HG02981 (cell line): Measurements from ENCODE around the gene CLEC18C.
"Not testable (repeated sequence)": the region's sequence is repeated elsewhere in the genome, so short reads cannot be mapped to it uniquely, and the experiment has no call there.

ENCODE experiments used
- ATAC-seq: cut with Tn5 transposase; IDR thresholded peaks from one replicate; pipeline ENCODE4 v1.9.1; 2021; ENCODE audit warnings: mild to moderate bottlenecking, moderate library complexity; ENCODE audit not compliant: unreplicated experiment

The CLEC18C gene

GRCh38 chr16:70159355-70160348 lies 13.9 kb upstream of the CLEC18C start:
- ATAC-seq, result no peak

- ATAC-seq, result no peak
Measured at GRCh38 chr16:70160388-70160787, 13.2 kb upstream of the CLEC18C start.

GRCh38 chr16:70160821-70161220 lies 12.8 kb upstream of the CLEC18C start:
- ATAC-seq, result no peak

GRCh38 chr16:70161350-70161749 lies 12.2 kb upstream of the CLEC18C start:
- ATAC-seq, result no peak

- ATAC-seq, result no peak
Measured at GRCh38 chr16:70162041-70162451, 11.5 kb upstream of the CLEC18C start.

GRCh38 chr16:70163596-70163995 lies 10.0 kb upstream of the CLEC18C start:
- ATAC-seq, result no peak

GRCh38 chr16:70166688-70167087 lies 6.9 kb upstream of the CLEC18C start:
- ATAC-seq, result not testable (repeated sequence)

GRCh38 chr16:70173916-70174315 lies 329 bp downstream of the CLEC18C start:
- ATAC-seq, result not testable (repeated sequence)

GRCh38 chr16:70174387-70174932 lies 873 bp downstream of the CLEC18C start:
- ATAC-seq, result not testable (repeated sequence)

GRCh38 chr16:70187858-70188607 lies 14.4 kb downstream of the CLEC18C start:
- peak; percentile 65 for ATAC-seq

- ATAC-seq, result not testable (repeated sequence)
Measured at GRCh38 chr16:70188608-70188915, 15.0 kb downstream of the CLEC18C start.

GRCh38 chr16:70190574-70190973 lies 17.0 kb downstream of the CLEC18C start:
- not testable (repeated sequence) for ATAC-seq

GRCh38 chr16:70196683-70197300 lies 23.2 kb downstream of the CLEC18C start:
- ATAC-seq, result not testable (repeated sequence)

- not testable (repeated sequence) for ATAC-seq
Measured at GRCh38 chr16:70197611-70198010, 24.0 kb downstream of the CLEC18C start.

GRCh38 chr16:70198230-70198629 lies 24.6 kb downstream of the CLEC18C start:
- not testable (repeated sequence) for ATAC-seq

GRCh38 chr16:70198666-70199065 lies 25.1 kb downstream of the CLEC18C start:
- not testable (repeated sequence) for ATAC-seq

GRCh38 chr16:70199170-70199569 lies 25.6 kb downstream of the CLEC18C start:
- ATAC-seq, result not testable (repeated sequence)

- not testable (repeated sequence) for ATAC-seq
Measured at GRCh38 chr16:70200063-70200462, 26.5 kb downstream of the CLEC18C start.

GRCh38 chr16:70203508-70203907 lies 29.9 kb downstream of the CLEC18C start:
- ATAC-seq, result not testable (repeated sequence)

- ATAC-seq, result not testable (repeated sequence)
Measured at GRCh38 chr16:70204010-70204409, 30.4 kb downstream of the CLEC18C start.
